ENCODE data around the gene NTRK2.

Gene NTRK2

GRCh38 chr9:84759300-84759750 lies 89.8 kb downstream of the NTRK2 start:
- ATAC-seq (ENCODE audit: low read depth) = peak; percentile 26
- H3K36me3 Mint-ChIP-seq = no peaks in the 10 kb centered on the region
- no peaks in the 10 kb centered on the region for H3K4me1 Mint-ChIP-seq
- no peak overlapping the region for H3K4me3 Mint-ChIP-seq
- H3K27ac Mint-ChIP-seq = no peak overlapping the region
- H3K27me3 Mint-ChIP-seq = no peaks in the 10 kb centered on the region
- peaks cover 2% of the 10 kb centered on the region for H3K9me3 Mint-ChIP-seq
- DNase-seq (ENCODE audit: low spot score in 2 of 2) = no peak

- Mint-ChIP-seq H3K4me3 (no peak overlapping the region), H3K27ac (no peak overlapping the region)
- no peak for ATAC-seq (ENCODE audit: low read depth)
Measured at GRCh38 chr9:84759804-84760203, 90.3 kb downstream of the NTRK2 start.

GRCh38 chr9:84761137-84761808 lies 91.7 kb downstream of the NTRK2 start:
- no peak overlapping the region for H3K4me3 Mint-ChIP-seq
- no peak overlapping the region for H3K27ac Mint-ChIP-seq
- H3K27me3 Mint-ChIP-seq = no peaks in the 10 kb centered on the region
- ATAC-seq (ENCODE audit: low read depth) (no peak), DNase-seq (ENCODE audit: low spot score in 2 of 2) (no peak)
- H3K9me3 Mint-ChIP-seq = peaks cover 2% of the 10 kb centered on the region
- no peaks in the 10 kb centered on the region for H3K36me3 Mint-ChIP-seq
- H3K4me1 Mint-ChIP-seq = no peaks in the 10 kb centered on the region

More at GRCh38 chr9:84759804-84760203, 90.3 kb downstream of the NTRK2 start:
- Mint-ChIP-seq H3K9me3 (peaks cover 2% of the 10 kb centered on the region), H3K27me3 (no peaks in the 10 kb centered on the region), H3K4me1 (no peaks in the 10 kb centered on the region), H3K36me3 (no peaks in the 10 kb centered on the region)
- no peak for DNase-seq (ENCODE audit: low spot score in 2 of 2)

GRCh38 chr9:84772511-84772910 lies 103.0 kb downstream of the NTRK2 start:
- H3K4me1 Mint-ChIP-seq = no peaks in the 10 kb centered on the region
- no peak overlapping the region for H3K4me3 Mint-ChIP-seq
- H3K27me3 Mint-ChIP-seq = peaks cover 2% of the 10 kb centered on the region
- H3K9me3 Mint-ChIP-seq = peaks cover 1% of the 10 kb centered on the region
- no peak overlapping the region for H3K27ac Mint-ChIP-seq
- no peaks in the 10 kb centered on the region for H3K36me3 Mint-ChIP-seq
- no peak for ATAC-seq (ENCODE audit: low read depth)
- DNase-seq (ENCODE audit: low spot score in 2 of 2) = no peak

GRCh38 chr9:84773022-84773421 lies 103.5 kb downstream of the NTRK2 start:
- Mint-ChIP-seq H3K4me1 (no peaks in the 10 kb centered on the region), H3K9me3 (peaks cover 1% of the 10 kb centered on the region), H3K27me3 (peaks cover 2% of the 10 kb centered on the region), H3K36me3 (no peaks in the 10 kb centered on the region), H3K4me3 (no peak overlapping the region), H3K27ac (no peak overlapping the region)
- ATAC-seq (ENCODE audit: low read depth) = no peak
- no peak for DNase-seq (ENCODE audit: low spot score in 2 of 2)

GRCh38 chr9:84775056-84775643 lies 105.6 kb downstream of the NTRK2 start:
- no peak for ATAC-seq (ENCODE audit: low read depth)
- no peaks in the 10 kb centered on the region for H3K36me3 Mint-ChIP-seq
- H3K4me3 Mint-ChIP-seq = no peak overlapping the region
- no peak for DNase-seq (ENCODE audit: low spot score in 2 of 2)
- H3K4me1 Mint-ChIP-seq = no peaks in the 10 kb centered on the region
- no peak overlapping the region for H3K27ac Mint-ChIP-seq
- H3K27me3 Mint-ChIP-seq = peaks cover 2% of the 10 kb centered on the region
- H3K9me3 Mint-ChIP-seq = peaks cover 1% of the 10 kb centered on the region

- H3K4me3 Mint-ChIP-seq = no peak overlapping the region
- no peaks in the 10 kb centered on the region for H3K36me3 Mint-ChIP-seq
- peaks cover 3% of the 10 kb centered on the region for H3K27me3 Mint-ChIP-seq
- no peaks in the 10 kb centered on the region for H3K4me1 Mint-ChIP-seq
- ATAC-seq (ENCODE audit: low read depth) = no peak
- H3K9me3 Mint-ChIP-seq = peaks cover 1% of the 10 kb centered on the region
- DNase-seq (ENCODE audit: low spot score in 2 of 2) = no peak
- H3K27ac Mint-ChIP-seq = no peak overlapping the region
Measured at GRCh38 chr9:84778570-84778969, 109.0 kb downstream of the NTRK2 start.

GRCh38 chr9:84779883-84780282 lies 110.4 kb downstream of the NTRK2 start:
- H3K4me1 Mint-ChIP-seq = no peaks in the 10 kb centered on the region
- no peak overlapping the region for H3K4me3 Mint-ChIP-seq
- DNase-seq (ENCODE audit: low spot score in 2 of 2) = no peak
- no peaks in the 10 kb centered on the region for H3K36me3 Mint-ChIP-seq
- ATAC-seq (ENCODE audit: low read depth) = no peak
- peaks cover 4% of the 10 kb centered on the region for H3K27me3 Mint-ChIP-seq
- no peak overlapping the region for H3K27ac Mint-ChIP-seq
- peaks cover 1% of the 10 kb centered on the region for H3K9me3 Mint-ChIP-seq

- Mint-ChIP-seq H3K27ac (no peak overlapping the region), H3K9me3 (peaks cover 1% of the 10 kb centered on the region), H3K27me3 (peaks cover 4% of the 10 kb centered on the region)
Measured at GRCh38 chr9:84780385-84780784, 110.9 kb downstream of the NTRK2 start.

GRCh38 chr9:84781458-84781857 lies 111.9 kb downstream of the NTRK2 start:
- DNase-seq (ENCODE audit: low spot score in 2 of 2) = no peak
- H3K9me3 Mint-ChIP-seq = peaks cover 1% of the 10 kb centered on the region

More at GRCh38 chr9:84780385-84780784, 110.9 kb downstream of the NTRK2 start:
- no peak for DNase-seq (ENCODE audit: low spot score in 2 of 2)
- Mint-ChIP-seq H3K36me3 (no peaks in the 10 kb centered on the region), H3K4me3 (no peak overlapping the region), H3K4me1 (no peaks in the 10 kb centered on the region)
- ATAC-seq (ENCODE audit: low read depth) = no peak

GRCh38 chr9:84781931-84782866 lies 112.7 kb downstream of the NTRK2 start:
- Mint-ChIP-seq H3K27ac (no peak overlapping the region), H3K27me3 (peaks cover 4% of the 10 kb centered on the region), H3K36me3 (no peaks in the 10 kb centered on the region), H3K4me1 (no peaks in the 10 kb centered on the region), H3K4me3 (no peak overlapping the region), H3K9me3 (no peaks in the 10 kb centered on the region)
- no peak for DNase-seq (ENCODE audit: low spot score in 2 of 2)
- no peak for ATAC-seq (ENCODE audit: low read depth)

More at GRCh38 chr9:84781458-84781857, 111.9 kb downstream of the NTRK2 start:
- Mint-ChIP-seq H3K36me3 (no peaks in the 10 kb centered on the region), H3K4me3 (no peak overlapping the region), H3K27me3 (peaks cover 4% of the 10 kb centered on the region), H3K4me1 (no peaks in the 10 kb centered on the region), H3K27ac (no peak overlapping the region)
- no peak for ATAC-seq (ENCODE audit: low read depth)

GRCh38 chr9:84785792-84786547 lies 116.4 kb downstream of the NTRK2 start:
- no peak for ATAC-seq (ENCODE audit: low read depth)
- Mint-ChIP-seq H3K4me1 (no peaks in the 10 kb centered on the region), H3K9me3 (no peaks in the 10 kb centered on the region), H3K27me3 (peaks cover 4% of the 10 kb centered on the region), H3K36me3 (no peaks in the 10 kb centered on the region), H3K4me3 (no peak overlapping the region), H3K27ac (no peak overlapping the region)
- no peak for DNase-seq (ENCODE audit: low spot score in 2 of 2)

- Mint-ChIP-seq H3K27me3 (no peaks in the 10 kb centered on the region), H3K4me3 (no peak overlapping the region), H3K36me3 (no peaks in the 10 kb centered on the region), H3K4me1 (no peaks in the 10 kb centered on the region), H3K9me3 (no peaks in the 10 kb centered on the region), H3K27ac (no peak overlapping the region)
- ATAC-seq (ENCODE audit: low read depth) (no peak), DNase-seq (ENCODE audit: low spot score in 2 of 2) (no peak)
Measured at GRCh38 chr9:84788803-84789462, 119.4 kb downstream of the NTRK2 start.
